Measurements from ENCODE around the gene ZNF616. TPM values are rescaled to one million over a fixed set of nuclear protein-coding genes. Genes with fewer than 3 reads are reported as not detected.

Gene ZNF616
- total and polyA plus RNA-seq, 2 of the 8 experiments (the other 6 are each of a cell fraction or from before 2014, with no cell fraction given), result 5.7 to 40.5 TPM

DNA sequence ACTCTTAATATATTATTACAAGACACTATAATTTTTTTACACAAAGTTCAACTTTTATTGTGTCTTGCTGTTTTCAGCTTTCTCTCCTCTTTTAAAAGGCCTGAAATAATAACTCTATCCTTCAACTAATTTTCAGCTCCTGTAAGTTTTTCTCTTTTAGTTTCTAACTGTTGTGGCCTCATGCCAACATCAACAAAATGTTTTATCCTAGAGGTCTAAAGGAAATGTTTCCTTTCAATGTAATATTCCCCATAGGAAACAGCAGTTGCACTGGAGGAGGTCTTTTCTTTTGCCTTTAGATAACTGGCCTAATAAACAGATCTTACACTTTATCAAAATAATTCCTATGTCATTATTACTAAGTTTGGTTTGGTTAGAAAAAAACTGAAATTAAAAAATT is 8.5 kb upstream of the ZNF616 start:
- Histone ChIP-seq H4K8ac (ENCODE audit: extremely low read depth, insufficient read depth, low read length) (no peak overlapping the region), H3K9ac (replicated peaks in 1 of 4; ENCODE audit: extremely low read depth in 1 of 4, low read depth in 3 of 4, low read length in 3 of 4) (no peak overlapping the region), H3K4me2 (ENCODE audit: insufficient read depth in 1 of 2, low read depth in 2 of 2, low read length in 2 of 2) (no peak overlapping the region), H3K18ac (ENCODE audit: extremely low read depth, low read length) (no peak overlapping the region), H4K91ac (replicated peaks; ENCODE audit: insufficient read length, low read length) (no peak overlapping the region), H3K27me3 (replicated peaks in 1 of 4; ENCODE audit: control insufficient read depth in 3 of 4, extremely low read depth in 1 of 4, insufficient read depth in 3 of 4, low read length in 3 of 4) (no peaks in the 10 kb centered on the region), H3K23ac (ENCODE audit: insufficient read length) (no peak overlapping the region), H2BK120ac (replicated peaks; ENCODE audit: low read depth, low read length) (no peak overlapping the region), H3K23me2 (ENCODE audit: low read depth, low read length) (no peaks in the 10 kb centered on the region), H2BK15ac (ENCODE audit: low read length) (no peak overlapping the region), H3K14ac (ENCODE audit: insufficient read length) (no peak overlapping the region), H3K79me1 (ENCODE audit: low read depth, low read length) (no peaks in the 10 kb centered on the region), H2BK12ac (ENCODE audit: low read depth, low read length) (no peak overlapping the region), H3K9me3 (ENCODE audit: insufficient read depth in 2 of 2, low read depth in 1 of 2, low read length in 1 of 2) (peaks cover 37 to 47% of the 10 kb centered on the region in 2 experiments), H2AK5ac (ENCODE audit: low read depth, low read length) (no peak overlapping the region), H3K79me2 (ENCODE audit: control insufficient read depth in 1 of 2, insufficient read depth in 2 of 2, low read length in 2 of 2) (no peaks in the 10 kb centered on the region), H3K27ac (ENCODE audit: low read depth, low read length) (no peak overlapping the region), H2BK20ac (ENCODE audit: low read length) (no peak overlapping the region), H4K5ac (ENCODE audit: insufficient read length, low read depth, low read length) (no peak overlapping the region), H2BK5ac (ENCODE audit: low read depth, low read length) (no peak overlapping the region), H3K4me3 (ENCODE audit: extremely low read depth in 1 of 4, insufficient read depth in 2 of 4, low read depth in 3 of 4, low read length in 4 of 4) (no peak overlapping the region), H3K4ac (replicated peaks; ENCODE audit: insufficient read length, low read depth, low read length) (no peak overlapping the region), H4K20me1 (replicated peaks in 1 of 2; ENCODE audit: control insufficient read depth in 1 of 2, insufficient read depth in 2 of 2, low read length in 2 of 2) (no peaks in the 10 kb centered on the region), H2AFZ (ENCODE audit: low read length) (no peak overlapping the region), H3K4me1 (replicated peaks in 1 of 4; ENCODE audit: control insufficient read depth in 3 of 4, insufficient read depth in 4 of 4, low read length in 3 of 4) (no peaks in the 10 kb centered on the region), H3K56ac (replicated peaks; ENCODE audit: insufficient read length, low read depth, low read length) (no peak overlapping the region), H3K36me3 (ENCODE audit: control insufficient read depth in 2 of 4, insufficient read depth in 4 of 4, low read length in 3 of 4) (peaks cover 0 to 17% (median 0%) of the 10 kb centered on the region in 4 experiments; a peak in 2 of 8 replicates)
- TF ChIP-seq EP300 (IDR thresholded peaks at IDR 0.05; ENCODE audit: borderline replicate concordance in 1 of 2, low read depth in 2 of 2, low read length in 2 of 2) (no peak), MAFK (IDR thresholded peaks at IDR 0.05; ENCODE audit: low read depth, low read length) (no peak), SIN3A (conservative IDR thresholded peaks at IDR 0.05 in 1 of 2, IDR thresholded peaks at IDR 0.05 in 1 of 2; ENCODE audit: low read depth in 1 of 2, low read length in 2 of 2) (no peak), CTBP2 (IDR thresholded peaks at IDR 0.05; ENCODE audit: borderline replicate concordance, insufficient read depth, insufficient read length, low read length) (no peak), KDM4A (IDR thresholded peaks at IDR 0.05; ENCODE audit: low read depth, low read length, severe bottlenecking) (no peak), TEAD4 (IDR thresholded peaks at IDR 0.05; ENCODE audit: low read depth, low read length) (no peak), EZH2 (IDR thresholded peaks at IDR 0.05; ENCODE audit: low read depth, low read length, severe bottlenecking) (no peak)
- CTCF ChIA-PET (ENCODE audit: partially characterized antibody), result no interaction called here
- POLR2A ChIA-PET (ENCODE audit: partially characterized antibody), result interaction anchor here (0.7 kb wide), 1 partner anchor 10 kb away, joined by 4 read pairs; no protein-coding TSS in a partner anchor
- FAIRE-seq (no peak), DNase-seq (ENCODE audit: low read depth in 1 of 2, low spot score in 2 of 2) (no peak)

Measured in H1 (cell line).